Adipose tissue (tissue), 3 donors: ENCODE measurements around the gene GOLGA6B. TPM values are rescaled to one million over a fixed set of nuclear protein-coding genes. Genes with fewer than 3 reads are reported as not detected.
"Not testable (repeated sequence)": the region's sequence is repeated elsewhere in the genome, so short reads cannot be mapped to it uniquely, and the experiment has no call there.

Experiments used
- H3K27ac ChIP-seq: one replicate; pipeline ENCODE4 v1.5.1; 2013; ENCODE audit warnings: low read depth, low read length
- WGBS, 3 donors: extraction: QIAGEN DNeasy Blood & Tissue Kit; methylation state at CpG; one replicate each; pipeline ENCODE4 v1.1.7; 2013; 5-methylcytosine and 5-hydroxymethylcytosine counted together
- polyA plus RNA-seq, 3 donors: library from polyadenylated mRNA; stranded (reverse); fragments of 200-250 nt; gene quantifications; one replicate each; pipeline ENCODE4 v1.2.3, GENCODE V29; 2013
- donor health status: healthy with polysubstance abuse.
- donor health status: Bipolar disorder and iron deficiency.
- donor health status: healthy.

Gene GOLGA6B
- not detected for polyA plus RNA-seq

DNA sequence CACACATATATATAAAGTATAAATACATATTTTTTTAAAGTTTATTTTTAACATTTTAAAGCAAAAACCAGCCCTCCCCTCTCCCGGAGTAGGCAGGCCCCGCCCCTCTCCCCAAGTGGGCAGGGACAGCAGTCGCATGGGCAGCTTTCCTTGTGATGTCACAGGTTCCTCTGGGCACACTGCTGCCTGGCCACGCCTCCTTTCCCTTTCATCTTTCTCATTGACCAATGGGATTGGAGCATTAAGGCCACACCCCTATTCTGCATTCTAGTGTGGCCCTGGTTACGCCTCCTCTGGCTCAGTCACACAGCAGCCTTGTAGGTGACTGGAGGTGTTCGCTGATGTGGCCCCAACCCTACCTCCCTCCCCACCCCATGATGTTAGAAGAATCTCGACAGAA lies at the start of gene GOLGA6B:
TSS of gene GOLGA6B (plus strand) at position 301 of the 400 bp plus-strand sequence. CDS start at position 342, 41 bp downstream.
- WGBS, 3 donors = no CpG with 5 or more reads among the region's 7 CpGs
- H3K27ac ChIP-seq = not testable (repeated sequence)

DNA sequence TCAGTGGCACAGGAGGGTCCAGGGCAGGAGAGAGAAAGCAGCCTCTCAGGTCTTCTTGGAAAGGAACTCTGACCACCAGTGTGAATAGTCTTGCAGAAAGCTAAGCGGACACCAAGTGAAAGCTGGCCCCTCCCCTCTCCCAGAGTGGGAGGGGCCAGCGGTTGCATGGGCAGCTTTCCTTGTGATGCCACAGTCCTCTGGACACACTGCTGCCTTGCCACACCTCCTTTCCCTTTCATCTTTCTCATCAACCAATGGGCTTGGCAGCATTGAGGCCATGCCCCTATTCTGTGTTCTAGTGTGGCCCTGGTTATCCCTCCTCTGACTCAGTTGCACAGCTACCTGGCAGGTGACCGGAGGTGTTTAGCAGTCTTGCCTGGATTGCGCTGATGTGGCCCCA lies 49.7 kb upstream of the GOLGA6B start:
- WGBS, 3 donors = 94 to 98% (median 97%) methylated on average over 3 to 4 of the region's 4 CpGs
- no peak overlapping the region for H3K27ac ChIP-seq

DNA sequence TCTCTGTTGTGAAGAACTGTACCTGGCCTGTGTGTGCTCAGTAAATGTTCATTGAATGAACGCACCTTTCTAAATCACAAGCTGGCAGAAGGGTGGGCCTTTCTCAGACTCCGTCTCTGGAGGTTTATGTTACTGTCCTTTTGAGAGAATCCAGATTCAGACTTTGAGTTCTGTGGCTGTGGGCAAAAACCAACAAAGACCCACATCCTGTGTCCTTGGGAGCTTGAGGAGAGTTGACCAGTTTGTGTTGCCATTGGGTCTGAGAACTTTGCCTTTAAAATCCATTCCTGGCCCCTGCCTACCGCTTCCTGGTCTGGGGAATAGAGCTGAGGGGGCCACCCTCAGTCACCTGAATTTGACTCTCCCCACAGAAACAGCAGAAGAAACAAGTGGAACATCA lies 46.4 kb upstream of the GOLGA6B start:
- not testable (repeated sequence) for H3K27ac ChIP-seq
- 91 to 95% (median 93%) methylated on average over 3 of the region's 3 CpGs for WGBS, 3 donors

DNA sequence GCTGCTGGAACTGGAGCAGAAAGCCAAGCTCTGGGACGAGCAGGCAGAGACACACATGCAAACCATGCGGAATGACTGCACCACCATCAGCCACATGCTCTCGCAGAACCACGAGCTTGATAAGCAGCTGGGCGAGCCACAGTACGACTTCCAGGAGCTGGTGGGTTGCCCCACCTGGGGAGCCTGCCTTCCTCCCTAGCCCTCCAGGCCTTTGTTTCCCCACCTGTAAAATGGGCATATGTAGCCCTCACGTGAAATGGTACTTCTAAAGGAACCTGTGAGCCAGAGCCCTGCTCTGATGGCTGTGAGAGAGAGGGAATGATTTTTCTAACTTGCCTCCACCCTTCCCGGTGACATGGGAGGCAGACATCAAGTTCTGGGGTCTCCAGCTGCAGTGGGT lies 44.6 kb upstream of the GOLGA6B start:
- WGBS, 3 donors = 90 to 92% (median 90%) methylated on average over 8 of the region's 8 CpGs
- no peak overlapping the region for H3K27ac ChIP-seq

DNA sequence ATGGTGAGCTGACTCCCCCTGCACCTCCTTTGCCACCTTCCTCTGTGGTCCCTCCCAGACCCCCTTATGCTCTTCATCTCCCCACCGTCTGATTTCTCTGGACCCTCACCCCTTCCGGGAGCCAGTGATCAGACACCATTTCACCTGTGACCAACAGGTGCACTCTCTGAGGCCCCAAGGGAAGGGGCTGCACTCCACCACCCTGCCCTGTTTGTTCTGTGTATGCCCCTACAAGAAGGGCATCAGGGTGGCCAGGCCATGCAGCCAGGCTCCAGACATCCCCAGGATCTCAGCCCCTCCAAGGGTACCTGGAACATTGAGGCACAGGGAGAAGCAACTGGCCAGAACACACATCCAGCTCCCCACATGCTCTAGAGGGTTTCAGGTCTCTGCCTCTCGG lies 42.2 kb upstream of the GOLGA6B start:
- WGBS, 3 donors = 82 to 96% (median 86%) methylated on average over 3 of the region's 3 CpGs
- H3K27ac ChIP-seq = not testable (repeated sequence)

- H3K27ac ChIP-seq = no peak overlapping the region
- WGBS, 3 donors = 88 to 94% (median 89%) methylated on average over 3 of the region's 3 CpGs
Measured at GRCh38 chr15:72614810-72615532, 39.5 kb upstream of the GOLGA6B start.

DNA sequence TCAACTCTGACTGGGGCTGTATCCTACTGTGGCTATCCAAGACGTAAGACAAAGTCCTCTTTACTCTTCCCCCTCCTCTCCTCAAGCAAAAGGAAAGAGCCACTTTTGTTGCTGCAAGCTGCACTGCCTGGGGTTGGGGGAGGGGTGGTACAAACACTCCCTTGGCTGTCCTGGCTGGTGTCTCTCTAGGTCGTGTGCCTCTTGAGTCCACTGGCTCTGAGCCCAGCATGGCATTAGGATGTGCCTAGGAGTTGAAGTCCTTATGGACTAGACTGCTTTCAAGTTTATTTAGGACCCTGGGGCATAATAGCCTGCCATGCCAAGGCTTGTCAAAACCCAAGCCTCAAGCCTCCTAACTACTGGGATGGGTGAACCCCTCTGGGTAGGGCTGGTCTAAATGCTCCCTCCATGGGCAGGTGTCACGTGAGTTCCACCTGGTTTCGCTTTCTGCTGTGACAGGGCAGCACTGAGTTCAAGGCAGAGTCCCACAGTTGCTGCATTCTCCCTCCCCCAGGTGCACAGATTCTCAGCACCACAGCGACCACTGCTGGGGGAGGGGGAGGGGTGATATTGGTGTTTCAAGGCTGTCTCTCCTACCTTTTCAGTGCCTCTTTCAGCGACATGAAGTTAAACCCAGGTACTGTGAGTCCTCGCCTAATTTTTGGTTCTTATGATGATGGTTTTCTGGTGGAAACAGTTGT lies 38.8 kb upstream of the GOLGA6B start:
- WGBS, 3 donors = 28 to 70% (median 60%) methylated on average over 6 to 7 of the region's 7 CpGs
- H3K27ac ChIP-seq = not testable (repeated sequence)

- WGBS, 3 donors = 83 to 88% (median 86%) methylated on average over 10 of the region's 10 CpGs
- H3K27ac ChIP-seq = no peak overlapping the region
Measured at GRCh38 chr15:72616491-72617210, 37.8 kb upstream of the GOLGA6B start.

- H3K27ac ChIP-seq = not testable (repeated sequence)
- 89 to 98% (median 92%) methylated on average over 4 of the region's 4 CpGs for WGBS, 3 donors
Measured at GRCh38 chr15:72623854-72624253, 30.6 kb upstream of the GOLGA6B start.

DNA sequence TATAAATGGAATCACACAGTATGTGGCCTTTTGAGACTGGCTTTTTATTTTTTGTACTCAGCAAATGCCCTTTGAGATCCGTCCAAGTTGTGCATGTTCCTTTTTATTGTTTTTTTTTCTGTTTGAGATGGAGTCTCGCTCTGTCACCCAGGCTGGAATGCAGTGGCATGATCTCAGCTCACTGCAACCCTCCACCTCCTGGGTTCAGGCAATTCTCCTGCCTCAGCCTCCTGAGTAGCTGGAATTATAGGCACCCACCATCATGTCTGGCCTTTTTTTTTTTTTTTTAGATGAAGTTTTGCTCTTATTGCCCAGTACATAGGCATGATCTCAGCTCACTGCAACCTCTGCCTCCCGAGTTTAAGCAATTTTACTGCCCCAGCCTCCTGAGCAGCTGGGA lies 28.3 kb upstream of the GOLGA6B start:
- H3K27ac ChIP-seq = not testable (repeated sequence)
- 75 to 79% (median 78%) methylated on average over 3 of the region's 3 CpGs for whole genome bisulfite sequencing, 3 donors

DNA sequence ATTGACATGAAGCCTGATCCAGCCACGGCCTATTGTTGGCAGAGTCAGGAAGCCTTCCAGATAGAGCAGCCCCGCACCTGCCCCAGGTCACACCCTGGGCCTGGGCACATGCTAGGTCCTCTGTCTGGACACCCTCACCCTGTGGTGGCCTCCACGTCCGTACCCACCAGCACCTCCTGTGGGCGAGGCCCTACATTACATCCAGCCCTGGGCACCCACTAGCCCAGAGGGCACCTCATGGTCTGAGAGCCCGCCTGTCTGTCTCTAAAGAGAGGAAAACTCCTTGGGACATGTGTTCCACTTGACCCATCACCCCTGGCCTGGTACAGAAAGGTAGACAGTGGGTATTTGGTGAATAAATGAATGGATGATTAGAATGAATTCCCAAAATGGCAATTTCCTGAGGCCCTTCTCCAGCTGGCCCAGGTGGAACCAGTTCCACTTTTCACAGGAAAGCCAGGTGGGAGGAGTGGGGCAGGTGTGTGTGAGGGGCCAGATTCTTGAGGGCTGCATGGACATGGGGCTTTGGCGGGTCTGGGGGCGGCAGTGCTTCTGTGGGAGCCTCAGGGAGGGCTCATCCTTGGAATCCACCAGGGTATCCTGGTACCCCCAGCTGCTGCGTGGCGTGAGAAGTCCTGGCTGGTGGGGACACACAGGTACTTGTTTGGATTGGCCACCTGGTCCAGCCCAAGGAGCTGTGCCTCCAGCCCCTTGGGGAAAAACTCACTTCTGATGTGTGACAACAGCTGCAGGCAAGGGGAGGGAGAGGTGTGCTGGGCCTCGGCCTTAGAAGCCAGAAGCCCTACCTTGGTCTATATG lies 26.0 kb upstream of the GOLGA6B start:
- WGBS, 3 donors = 79 to 89% (median 88%) methylated on average over 11 of the region's 11 CpGs
- H3K27ac ChIP-seq = not testable (repeated sequence)

DNA sequence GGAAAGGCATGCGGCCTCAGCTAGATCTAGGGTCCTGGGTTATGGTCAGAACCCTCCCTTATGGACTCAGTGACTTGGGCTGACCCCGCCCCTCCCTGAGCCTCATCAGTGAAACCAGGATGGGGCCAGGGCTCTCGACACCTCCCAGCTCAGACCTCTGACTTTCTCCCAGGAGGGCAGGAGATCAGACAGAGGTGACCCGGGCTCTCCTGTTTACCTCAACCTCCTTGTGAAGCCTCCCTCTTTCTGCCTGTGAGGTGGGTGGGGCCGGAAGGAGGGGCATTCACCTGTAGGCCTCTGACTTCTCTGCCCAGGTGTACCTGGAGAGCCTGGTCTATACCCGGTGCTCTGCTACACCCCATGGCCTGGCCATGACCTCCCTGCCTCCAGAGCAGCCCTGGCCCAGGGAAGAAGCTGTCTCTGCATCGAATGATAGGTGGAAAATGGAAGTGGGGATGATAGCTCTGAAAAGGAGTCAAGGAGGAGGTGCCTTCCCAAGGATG lies 25.4 kb upstream of the GOLGA6B start:
- H3K27ac ChIP-seq = not testable (repeated sequence)
- 76 to 83% (median 79%) methylated on average over 7 of the region's 7 CpGs for WGBS, 3 donors

GRCh38 chr15:72636519-72637282 lies 17.8 kb upstream of the GOLGA6B start:
- not testable (repeated sequence) for H3K27ac ChIP-seq
- 0 to 2% (median 1%) methylated on average over 10 to 19 of the region's 43 CpGs for WGBS, 3 donors

DNA sequence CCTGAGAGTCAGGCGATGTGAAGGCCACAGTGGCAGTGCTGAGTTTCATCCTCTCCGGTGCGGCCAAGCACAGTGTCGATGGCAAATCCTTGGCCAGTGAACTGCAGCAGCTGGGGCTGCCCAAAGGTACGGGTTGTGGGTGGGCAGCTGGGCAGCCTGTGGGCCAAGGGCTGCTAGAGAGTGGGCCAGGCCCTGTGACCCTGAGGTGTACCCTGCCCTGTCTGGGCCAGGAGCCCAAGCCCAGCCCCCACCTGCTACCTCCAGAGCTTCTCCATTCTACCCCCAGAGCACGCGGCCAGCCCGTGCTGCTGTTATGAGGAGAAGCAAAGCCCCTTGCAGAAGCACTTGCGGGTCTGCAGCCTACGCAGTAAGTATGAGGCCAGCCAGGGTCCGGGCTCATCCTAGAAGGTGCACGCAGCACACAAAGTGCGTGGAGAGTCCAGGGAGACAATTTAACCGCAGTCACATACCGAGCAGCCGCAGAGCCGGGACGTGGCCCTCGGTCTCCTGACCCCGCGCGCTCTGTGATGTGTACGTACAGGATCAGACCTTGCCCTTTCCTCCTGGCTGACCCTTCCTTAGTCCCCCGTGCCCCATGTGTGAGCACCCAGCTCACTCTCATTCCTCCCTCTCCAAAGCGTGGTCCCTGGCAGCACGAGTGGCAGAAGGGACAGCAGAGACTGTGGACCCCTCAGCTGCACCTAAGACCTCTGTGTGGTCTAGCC lies 14.6 kb upstream of the GOLGA6B start:
- WGBS, 3 donors = no CpG with 5 or more reads among the region's 26 CpGs
- H3K27ac ChIP-seq = not testable (repeated sequence)

DNA sequence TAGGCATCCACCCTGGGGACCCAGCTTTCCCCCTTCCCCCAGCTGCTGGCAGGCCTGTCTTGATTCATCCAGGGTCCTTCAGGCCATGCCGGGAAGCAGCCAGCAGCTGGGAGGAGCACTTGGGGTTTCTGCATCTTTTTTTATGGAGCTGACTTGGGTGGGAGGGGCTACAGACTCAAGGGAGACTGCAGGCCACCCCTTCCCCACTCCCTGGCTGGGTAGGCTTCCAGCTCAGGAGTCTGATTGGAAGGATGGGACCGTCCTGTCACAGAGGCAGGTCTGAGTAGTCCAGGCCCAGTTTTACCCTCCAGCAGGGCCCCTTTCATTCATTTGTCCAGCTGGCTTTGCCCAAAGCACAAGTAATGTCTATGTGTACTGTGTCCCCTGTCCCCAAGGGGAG lies 12.2 kb upstream of the GOLGA6B start:
- WGBS, 3 donors = no CpG with 5 or more reads among the region's 2 CpGs
- not testable (repeated sequence) for H3K27ac ChIP-seq

GRCh38 chr15:72648631-72649253 lies 5.8 kb upstream of the GOLGA6B start:
- H3K27ac ChIP-seq = not testable (repeated sequence)
- WGBS, 3 donors = 77 to 89% (median 86%) methylated on average over 8 of the region's 10 CpGs

GRCh38 chr15:72656014-72656413 lies 1.5 kb downstream of the GOLGA6B start:
- whole genome bisulfite sequencing, 3 donors = no CpG with 5 or more reads among the region's 3 CpGs
- H3K27ac ChIP-seq = not testable (repeated sequence)
